WTC11 (cell line): ENCODE data around the gene RUBCN. TPM values are rescaled to one million over a fixed set of nuclear protein-coding genes. Genes with fewer than 3 reads are reported as not detected.

Source experiments
- ATAC-seq: fragments of 200-7000 bp; cut with Tn5 transposase; 2 replicates; pipeline ENCODE4 v1.10.0; 2021; ENCODE audit warnings: mild to moderate bottlenecking, moderate library complexity
- Bru-seq: library from RNA; stranded (reverse); fragments of 400-500 nt; gene quantifications from one replicate; lab custom pipeline; 2021; lab: Mats Ljungman, UMichigan
- CTCF ChIA-PET: fragments of 300-600 bp; sonication (Branson Sonifier 250); formaldehyde crosslinking; loops from one replicate; lab custom pipeline; 2021; ENCODE audit warnings: antibody characterized with exemption; lab: Charles Lee
- POLR2A ChIA-PET: fragments of 350-600 bp; sonication (Branson Sonifier 250); formaldehyde crosslinking; loops from one replicate; lab custom pipeline; 2021; ENCODE audit warnings: antibody characterized with exemption; lab: Charles Lee
- DNase-seq: peaks from one replicate; pipeline ENCODE4 v3.0.0; 2021; ENCODE audit warnings: low spot score
- H3K27ac Mint-ChIP-seq: 2 replicates; pipeline ENCODE4 v1.8.0; 2021; ENCODE audit warnings: mixed read lengths
- H3K27me3 Mint-ChIP-seq: 2 replicates; pipeline ENCODE4 v1.8.0; 2021; ENCODE audit warnings: low read depth, mild to moderate bottlenecking, moderate library complexity, mixed read lengths
- H3K36me3 Mint-ChIP-seq: 2 replicates; pipeline ENCODE4 v1.8.0; 2021; ENCODE audit warnings: mixed read lengths
- H3K4me1 Mint-ChIP-seq: 2 replicates; pipeline ENCODE4 v1.8.0; 2022; ENCODE audit warnings: mixed read lengths
- H3K4me3 Mint-ChIP-seq: 2 replicates; pipeline ENCODE4 v1.8.0; 2021; ENCODE audit warnings: mild to moderate bottlenecking, moderate library complexity, mixed read lengths
- H3K9me3 Mint-ChIP-seq: 2 replicates; pipeline ENCODE4 v1.8.0; 2021; ENCODE audit warnings: mixed read lengths
- CREB1 ChIP-seq: sonication (generic); formaldehyde crosslinking; IDR thresholded peaks from 2 replicates; pipeline ENCODE4 v1.8.0; 2023; ENCODE audit warnings: mild to moderate bottlenecking, missing genetic modification reagents
- CREM ChIP-seq: sonication (generic); formaldehyde crosslinking; IDR thresholded peaks from 2 replicates; pipeline ENCODE4 v1.8.1; 2022; ENCODE audit warnings: mild to moderate bottlenecking, missing genetic modification reagents, moderate library complexity
- EMX1 ChIP-seq: fragments of 250-450 bp; sonication (Bioruptor Pico); IDR thresholded peaks from 2 replicates; pipeline ENCODE4 v1.8.0; 2021; ENCODE audit warnings: mild to moderate bottlenecking
- ETV6 ChIP-seq: sonication (generic); formaldehyde crosslinking; IDR thresholded peaks from 2 replicates; pipeline ENCODE4 v1.8.1; 2022; ENCODE audit warnings: mild to moderate bottlenecking, missing genetic modification reagents
- GRHL2 ChIP-seq: fragments of 250-450 bp; sonication (Bioruptor Pico); IDR thresholded peaks from 2 replicates; pipeline ENCODE4 v1.8.0; 2022; ENCODE audit warnings: mild to moderate bottlenecking, moderate library complexity; ENCODE audit not compliant: insufficient replicate concordance, severe bottlenecking
- IRF1 ChIP-seq: sonication (generic); formaldehyde crosslinking; IDR thresholded peaks from 2 replicates; pipeline ENCODE4 v1.8.0; 2023; ENCODE audit warnings: missing genetic modification reagents
- JUN ChIP-seq: sonication (generic); formaldehyde crosslinking; IDR thresholded peaks from 2 replicates; pipeline ENCODE4 v1.8.0; 2023; ENCODE audit warnings: mild to moderate bottlenecking, missing genetic modification reagents
- MAX ChIP-seq: sonication (generic); formaldehyde crosslinking; IDR thresholded peaks from 2 replicates; pipeline ENCODE4 v1.8.0; 2022; ENCODE audit warnings: mild to moderate bottlenecking, missing genetic modification reagents
- NFE2L1 ChIP-seq: sonication (generic); formaldehyde crosslinking; IDR thresholded peaks from 2 replicates; pipeline ENCODE4 v1.8.1; 2023; ENCODE audit warnings: missing genetic modification reagents
- NFYB ChIP-seq: sonication (generic); formaldehyde crosslinking; conservative IDR thresholded peaks from 2 replicates; pipeline ENCODE4 v1.8.0; 2022; ENCODE audit warnings: low read depth, missing genetic modification reagents
- NR2C2 ChIP-seq: sonication (generic); formaldehyde crosslinking; IDR thresholded peaks from 2 replicates; pipeline ENCODE4 v1.8.0; 2022; ENCODE audit warnings: mild to moderate bottlenecking, missing genetic modification reagents
- SP1 ChIP-seq: sonication (generic); formaldehyde crosslinking; conservative IDR thresholded peaks from 2 replicates; pipeline ENCODE4 v1.8.1; 2022; ENCODE audit warnings: missing genetic modification reagents
- TP53 ChIP-seq: sonication (generic); formaldehyde crosslinking; IDR thresholded peaks from 2 replicates; pipeline ENCODE4 v1.8.1; 2023; ENCODE audit warnings: mild to moderate bottlenecking, missing genetic modification reagents
- ZNF138 ChIP-seq: sonication (generic); formaldehyde crosslinking; conservative IDR thresholded peaks from 2 replicates; pipeline ENCODE4 v1.8.1; 2022; ENCODE audit warnings: mild to moderate bottlenecking, moderate library complexity, missing genetic modification reagents
- ZNF532 ChIP-seq: fragments of 250-450 bp; sonication (Bioruptor Pico); IDR thresholded peaks from 2 replicates; pipeline ENCODE4 v1.9.0; 2021; ENCODE audit warnings: mild to moderate bottlenecking, borderline replicate concordance
- long read RNA-seq, 3 experiments: library from RNA in 1 of 3; library from capped mRNA in 1 of 3; library from polyadenylated mRNA in 1 of 3; unstranded in 2 of 3; stranded (forward) in 1 of 3; transcript quantifications; one replicate each; pipeline ENCODE4 v2.0.0, GENCODE V29; 2021
- total RNA-seq: library from RNA; stranded (reverse); gene quantifications from 3 replicates; pipeline ENCODE4 v1.2.3, GENCODE V29; 2021
- TF ChIP-seq, protein P1 (sequence below): sonication (generic); formaldehyde crosslinking; IDR thresholded peaks from 2 replicates; pipeline ENCODE4 v1.8.1; 2023; ENCODE audit warnings: mild to moderate bottlenecking, missing genetic modification reagents, borderline replicate concordance
- TF ChIP-seq, protein P2 (sequence below): sonication (generic); formaldehyde crosslinking; IDR thresholded peaks from 2 replicates; pipeline ENCODE4 v1.8.0; 2022; ENCODE audit warnings: mild to moderate bottlenecking, missing genetic modification reagents
- TF ChIP-seq, protein P3 (sequence below): sonication (generic); formaldehyde crosslinking; IDR thresholded peaks from 2 replicates; pipeline ENCODE4 v1.8.1; 2023; ENCODE audit warnings: mild to moderate bottlenecking, missing genetic modification reagents
- TF ChIP-seq, protein P4 (sequence below): sonication (generic); formaldehyde crosslinking; IDR thresholded peaks from 2 replicates; pipeline ENCODE4 v1.8.1; 2022; ENCODE audit warnings: low read depth, mild to moderate bottlenecking, moderate library complexity, missing genetic modification reagents, borderline replicate concordance

Gene RUBCN
- 21.8 to 22.9 TPM (median 22.9 TPM) in 3 replicates for total RNA-seq
- Bru-seq, nascent RNA, result percentile 60 among the genes with signal in this experiment
- long read RNA-seq, experiment 1, transcript RUBCN-202 (20 exons, 2,919 nt), result major isoform, 7 of 30 reads
- long read RNA-seq, experiment 1, partial matches to known transcripts, result 6 of 30 reads
- long read RNA-seq, experiment 1, other reads (novel, unspliced or antisense), result 14 of 30 reads
- long read RNA-seq, experiment 2, partial matches to known transcripts, result 1 of 8 reads
- long read RNA-seq, experiment 2, other reads (novel, unspliced or antisense), result 7 of 8 reads
- long read RNA-seq, experiment 3, partial matches to known transcripts, result 0 of 1 reads
- long read RNA-seq, experiment 3, other reads (novel, unspliced or antisense), result 1 of 1 reads

- Mint-ChIP-seq H3K4me1 (peaks cover 22% of the 10 kb centered on the region), H3K9me3 (peaks cover 3% of the 10 kb centered on the region; the same call in 1 of the 2 replicates), H3K36me3 (peaks cover 4% of the 10 kb centered on the region; the same call in 1 of the 2 replicates), H3K27ac (peak within 1 kb of the TSS; percentile 80), H3K27me3 (no peaks in the 10 kb centered on the region), H3K4me3 (peak within 1 kb of the TSS; percentile 95)
- DNase-seq (peak; percentile 97), ATAC-seq (peak; percentile 99)
- ChIA-PET POLR2A (interaction anchor here (0.7 kb wide), 2 partner anchors 11 to 142 kb away, joined by 3 read pairs; no protein-coding TSS in a partner anchor), CTCF (interaction anchor here (0.6 kb wide), 1 partner anchor 13 kb away, joined by 3 read pairs; no protein-coding TSS in a partner anchor)
- TF ChIP-seq, protein P1, sequence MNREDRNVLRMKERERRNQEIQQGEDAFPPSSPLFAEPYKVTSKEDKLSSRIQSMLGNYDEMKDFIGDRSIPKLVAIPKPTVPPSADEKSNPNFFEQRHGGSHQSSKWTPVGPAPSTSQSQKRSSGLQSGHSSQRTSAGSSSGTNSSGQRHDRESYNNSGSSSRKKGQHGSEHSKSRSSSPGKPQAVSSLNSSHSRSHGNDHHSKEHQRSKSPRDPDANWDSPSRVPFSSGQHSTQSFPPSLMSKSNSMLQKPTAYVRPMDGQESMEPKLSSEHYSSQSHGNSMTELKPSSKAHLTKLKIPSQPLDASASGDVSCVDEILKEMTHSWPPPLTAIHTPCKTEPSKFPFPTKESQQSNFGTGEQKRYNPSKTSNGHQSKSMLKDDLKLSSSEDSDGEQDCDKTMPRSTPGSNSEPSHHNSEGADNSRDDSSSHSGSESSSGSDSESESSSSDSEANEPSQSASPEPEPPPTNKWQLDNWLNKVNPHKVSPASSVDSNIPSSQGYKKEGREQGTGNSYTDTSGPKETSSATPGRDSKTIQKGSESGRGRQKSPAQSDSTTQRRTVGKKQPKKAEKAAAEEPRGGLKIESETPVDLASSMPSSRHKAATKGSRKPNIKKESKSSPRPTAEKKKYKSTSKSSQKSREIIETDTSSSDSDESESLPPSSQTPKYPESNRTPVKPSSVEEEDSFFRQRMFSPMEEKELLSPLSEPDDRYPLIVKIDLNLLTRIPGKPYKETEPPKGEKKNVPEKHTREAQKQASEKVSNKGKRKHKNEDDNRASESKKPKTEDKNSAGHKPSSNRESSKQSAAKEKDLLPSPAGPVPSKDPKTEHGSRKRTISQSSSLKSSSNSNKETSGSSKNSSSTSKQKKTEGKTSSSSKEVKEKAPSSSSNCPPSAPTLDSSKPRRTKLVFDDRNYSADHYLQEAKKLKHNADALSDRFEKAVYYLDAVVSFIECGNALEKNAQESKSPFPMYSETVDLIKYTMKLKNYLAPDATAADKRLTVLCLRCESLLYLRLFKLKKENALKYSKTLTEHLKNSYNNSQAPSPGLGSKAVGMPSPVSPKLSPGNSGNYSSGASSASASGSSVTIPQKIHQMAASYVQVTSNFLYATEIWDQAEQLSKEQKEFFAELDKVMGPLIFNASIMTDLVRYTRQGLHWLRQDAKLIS (CRISPR knock-in tag), result 0 out of 2 replicates have a peak, but pooled peaks have one; percentile 22
- TF ChIP-seq NFE2L1, result 0 out of 2 replicates have a peak, but pooled peaks have one; percentile 46
- TF ChIP-seq MAX (CRISPR knock-in tag), result peak; percentile 37; the same call in 1 of the 2 replicates
- no peak for TF ChIP-seq JUN (CRISPR knock-in tag)
- TF ChIP-seq SP1 (CRISPR knock-in tag), result 0 out of 2 replicates have a peak, but pooled peaks have one; percentile 18
- 0 out of 2 replicates have a peak, but pooled peaks have one; percentile 58 for TF ChIP-seq CREB1 (CRISPR knock-in tag)
- TF ChIP-seq ETV6 (CRISPR knock-in tag), result peak; percentile 52; the same call in 1 of the 2 replicates
- TF ChIP-seq EMX1 (CRISPR knock-in tag), result no peak
- TF ChIP-seq ZNF138 (CRISPR knock-in tag), result no peak
- TF ChIP-seq, protein P2, sequence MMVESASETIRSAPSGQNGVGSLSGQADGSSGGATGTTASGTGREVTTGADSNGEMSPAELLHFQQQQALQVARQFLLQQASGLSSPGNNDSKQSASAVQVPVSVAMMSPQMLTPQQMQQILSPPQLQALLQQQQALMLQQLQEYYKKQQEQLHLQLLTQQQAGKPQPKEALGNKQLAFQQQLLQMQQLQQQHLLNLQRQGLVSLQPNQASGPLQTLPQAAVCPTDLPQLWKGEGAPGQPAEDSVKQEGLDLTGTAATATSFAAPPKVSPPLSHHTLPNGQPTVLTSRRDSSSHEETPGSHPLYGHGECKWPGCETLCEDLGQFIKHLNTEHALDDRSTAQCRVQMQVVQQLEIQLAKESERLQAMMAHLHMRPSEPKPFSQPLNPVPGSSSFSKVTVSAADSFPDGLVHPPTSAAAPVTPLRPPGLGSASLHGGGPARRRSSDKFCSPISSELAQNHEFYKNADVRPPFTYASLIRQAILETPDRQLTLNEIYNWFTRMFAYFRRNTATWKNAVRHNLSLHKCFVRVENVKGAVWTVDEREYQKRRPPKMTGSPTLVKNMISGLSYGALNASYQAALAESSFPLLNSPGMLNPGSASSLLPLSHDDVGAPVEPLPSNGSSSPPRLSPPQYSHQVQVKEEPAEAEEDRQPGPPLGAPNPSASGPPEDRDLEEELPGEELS (CRISPR knock-in tag), result 0 out of 2 replicates have a peak, but pooled peaks have one; percentile 19
- TF ChIP-seq NR2C2 (CRISPR knock-in tag), result peak; percentile 50; the same call in 1 of the 2 replicates
- TF ChIP-seq IRF1, result peak; percentile 62; the same call in 1 of the 2 replicates
- TF ChIP-seq NFYB, result peak; percentile 69
- TF ChIP-seq CREM (CRISPR knock-in tag), result peak; percentile 48
- TF ChIP-seq GRHL2, result no peak
- no peak for TF ChIP-seq TP53 (CRISPR knock-in tag)
- TF ChIP-seq, protein P3, sequence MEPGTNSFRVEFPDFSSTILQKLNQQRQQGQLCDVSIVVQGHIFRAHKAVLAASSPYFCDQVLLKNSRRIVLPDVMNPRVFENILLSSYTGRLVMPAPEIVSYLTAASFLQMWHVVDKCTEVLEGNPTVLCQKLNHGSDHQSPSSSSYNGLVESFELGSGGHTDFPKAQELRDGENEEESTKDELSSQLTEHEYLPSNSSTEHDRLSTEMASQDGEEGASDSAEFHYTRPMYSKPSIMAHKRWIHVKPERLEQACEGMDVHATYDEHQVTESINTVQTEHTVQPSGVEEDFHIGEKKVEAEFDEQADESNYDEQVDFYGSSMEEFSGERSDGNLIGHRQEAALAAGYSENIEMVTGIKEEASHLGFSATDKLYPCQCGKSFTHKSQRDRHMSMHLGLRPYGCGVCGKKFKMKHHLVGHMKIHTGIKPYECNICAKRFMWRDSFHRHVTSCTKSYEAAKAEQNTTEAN (CRISPR knock-in tag), result 0 out of 2 replicates have a peak, but pooled peaks have one; percentile 60
- TF ChIP-seq, protein P4, sequence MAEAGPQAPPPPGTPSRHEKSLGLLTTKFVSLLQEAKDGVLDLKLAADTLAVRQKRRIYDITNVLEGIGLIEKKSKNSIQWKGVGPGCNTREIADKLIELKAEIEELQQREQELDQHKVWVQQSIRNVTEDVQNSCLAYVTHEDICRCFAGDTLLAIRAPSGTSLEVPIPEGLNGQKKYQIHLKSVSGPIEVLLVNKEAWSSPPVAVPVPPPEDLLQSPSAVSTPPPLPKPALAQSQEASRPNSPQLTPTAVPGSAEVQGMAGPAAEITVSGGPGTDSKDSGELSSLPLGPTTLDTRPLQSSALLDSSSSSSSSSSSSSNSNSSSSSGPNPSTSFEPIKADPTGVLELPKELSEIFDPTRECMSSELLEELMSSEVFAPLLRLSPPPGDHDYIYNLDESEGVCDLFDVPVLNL (CRISPR knock-in tag), result peak; percentile 50; the same call in 1 of the 2 replicates
- no peak for TF ChIP-seq ZNF532 (CRISPR knock-in tag)
Observed at GRCh38 chr3:197736491-197737318, at the start of gene RUBCN. Gene RUBCN, minus strand, starts transcription at chr3:197736904. Its CDS starts 185 bp downstream, at chr3:197736719.
